Measurements from ENCODE around the gene PTGER4.

DNA sequence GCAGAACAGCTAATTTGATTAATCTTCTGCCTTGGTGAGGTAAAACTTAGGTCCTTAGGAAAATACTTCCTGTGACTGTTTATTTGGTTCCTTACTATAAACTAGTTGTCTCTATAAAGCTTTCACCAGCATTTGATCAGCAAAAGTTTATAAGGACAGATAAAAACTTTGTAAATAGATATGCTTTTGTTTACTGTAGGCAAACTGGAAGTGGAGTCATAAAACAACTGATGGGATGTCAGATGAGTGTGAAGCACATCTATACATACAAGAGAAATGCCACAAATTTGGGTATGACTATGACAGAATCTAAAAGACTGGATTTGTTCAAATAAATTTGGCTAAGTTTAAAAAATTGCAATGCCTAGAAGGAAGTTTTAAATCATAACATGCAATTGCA, 5.5 kb downstream of the PTGER4 start:
- no peak for TF ChIP-seq CTCF (IDR thresholded peaks at IDR 0.05; ENCODE audit: low read depth, low read length, missing input control)
- TF ChIP-seq YY1 (IDR thresholded peaks at IDR 0.05): no peak
- no peak for TF ChIP-seq TAF1 (conservative IDR thresholded peaks at IDR 0.05)
- no peak for TF ChIP-seq NR2F2 (IDR thresholded peaks at IDR 0.05)
